ENCODE results near the gene ADAMTS18.

DNA sequence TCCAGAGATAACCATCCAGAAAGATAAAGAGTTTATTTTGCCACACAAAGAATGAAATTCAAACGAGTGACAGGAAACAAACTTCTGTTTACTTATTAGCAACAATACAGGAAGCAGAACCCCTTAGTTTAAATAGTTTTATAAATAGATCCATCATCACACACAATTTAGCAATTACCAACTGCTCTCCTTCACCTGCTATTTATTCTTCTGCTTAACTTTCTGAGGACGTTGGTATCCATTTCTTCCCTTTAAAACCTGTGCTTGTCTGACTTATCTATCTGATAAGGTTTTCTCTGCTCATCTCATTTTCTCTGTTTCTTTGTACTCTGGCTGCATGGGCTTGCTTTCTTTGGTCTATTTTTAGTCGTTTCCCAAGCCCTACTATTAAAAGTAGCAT, 4.3 kb upstream of the ADAMTS18 start:
- no peak for TF ChIP-seq POLR2G (IDR thresholded peaks at IDR 0.05; ENCODE audit: low read depth, low read length)
- no peak for TF ChIP-seq ZNF668 (CRISPR knock-in tag; IDR thresholded peaks at IDR 0.05)
- TF ChIP-seq GATAD2B (IDR thresholded peaks at IDR 0.05; ENCODE audit: borderline replicate concordance) = no peak
- TF ChIP-seq, protein P1, sequence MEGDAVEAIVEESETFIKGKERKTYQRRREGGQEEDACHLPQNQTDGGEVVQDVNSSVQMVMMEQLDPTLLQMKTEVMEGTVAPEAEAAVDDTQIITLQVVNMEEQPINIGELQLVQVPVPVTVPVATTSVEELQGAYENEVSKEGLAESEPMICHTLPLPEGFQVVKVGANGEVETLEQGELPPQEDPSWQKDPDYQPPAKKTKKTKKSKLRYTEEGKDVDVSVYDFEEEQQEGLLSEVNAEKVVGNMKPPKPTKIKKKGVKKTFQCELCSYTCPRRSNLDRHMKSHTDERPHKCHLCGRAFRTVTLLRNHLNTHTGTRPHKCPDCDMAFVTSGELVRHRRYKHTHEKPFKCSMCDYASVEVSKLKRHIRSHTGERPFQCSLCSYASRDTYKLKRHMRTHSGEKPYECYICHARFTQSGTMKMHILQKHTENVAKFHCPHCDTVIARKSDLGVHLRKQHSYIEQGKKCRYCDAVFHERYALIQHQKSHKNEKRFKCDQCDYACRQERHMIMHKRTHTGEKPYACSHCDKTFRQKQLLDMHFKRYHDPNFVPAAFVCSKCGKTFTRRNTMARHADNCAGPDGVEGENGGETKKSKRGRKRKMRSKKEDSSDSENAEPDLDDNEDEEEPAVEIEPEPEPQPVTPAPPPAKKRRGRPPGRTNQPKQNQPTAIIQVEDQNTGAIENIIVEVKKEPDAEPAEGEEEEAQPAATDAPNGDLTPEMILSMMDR (IDR thresholded peaks at IDR 0.05 in 2 of 3, conservative IDR thresholded peaks at IDR 0.05 in 1 of 3; ENCODE audit: insufficient read depth in 2 of 3, low read depth in 1 of 3, low read length in 3 of 3) = no peak
- TF ChIP-seq GABPA (tag; conservative IDR thresholded peaks at IDR 0.05; ENCODE audit: low read depth) = no peak
- no peak for TF ChIP-seq FOXJ2 (tag; IDR thresholded peaks at IDR 0.05)
- no peak for TF ChIP-seq HCFC1 (IDR thresholded peaks at IDR 0.05; ENCODE audit: low read depth, low read length)
- TF ChIP-seq RNF2 (IDR thresholded peaks at IDR 0.05) = no peak
- TF ChIP-seq, protein P2, sequence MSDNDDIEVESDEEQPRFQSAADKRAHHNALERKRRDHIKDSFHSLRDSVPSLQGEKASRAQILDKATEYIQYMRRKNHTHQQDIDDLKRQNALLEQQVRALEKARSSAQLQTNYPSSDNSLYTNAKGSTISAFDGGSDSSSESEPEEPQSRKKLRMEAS (CRISPR knock-in tag; IDR thresholded peaks at IDR 0.05) = no peak
- TF ChIP-seq, protein P3, sequence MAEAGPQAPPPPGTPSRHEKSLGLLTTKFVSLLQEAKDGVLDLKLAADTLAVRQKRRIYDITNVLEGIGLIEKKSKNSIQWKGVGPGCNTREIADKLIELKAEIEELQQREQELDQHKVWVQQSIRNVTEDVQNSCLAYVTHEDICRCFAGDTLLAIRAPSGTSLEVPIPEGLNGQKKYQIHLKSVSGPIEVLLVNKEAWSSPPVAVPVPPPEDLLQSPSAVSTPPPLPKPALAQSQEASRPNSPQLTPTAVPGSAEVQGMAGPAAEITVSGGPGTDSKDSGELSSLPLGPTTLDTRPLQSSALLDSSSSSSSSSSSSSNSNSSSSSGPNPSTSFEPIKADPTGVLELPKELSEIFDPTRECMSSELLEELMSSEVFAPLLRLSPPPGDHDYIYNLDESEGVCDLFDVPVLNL (CRISPR knock-in tag; IDR thresholded peaks at IDR 0.05; ENCODE audit: low read depth) = no peak
- TF ChIP-seq EP300 (IDR thresholded peaks at IDR 0.05; ENCODE audit: low read length) = no peak
- no peak for TF ChIP-seq ESRRA (IDR thresholded peaks at IDR 0.05; ENCODE audit: borderline replicate concordance, low read depth)
- no peak for TF ChIP-seq ZBTB7A (IDR thresholded peaks at IDR 0.05; ENCODE audit: borderline replicate concordance, control insufficient read depth, low read depth, low read length)
